GM12873 (cell line): ENCODE results near the gene ZNF304.
A peak's percentile ranks its signal among the peaks of the same experiment; 100 is the strongest.

ENCODE experiments used
- TF ChIP-seq, protein P1 (sequence below): IDR thresholded peaks from 2 replicates; pipeline ENCODE4 v1.5.1; 2012; ENCODE audit warnings: low read depth, mild to moderate bottlenecking, moderate library complexity, low read length, control low read depth; ENCODE audit not compliant: insufficient read depth; ENCODE audit errors: missing control alignments

Gene ZNF304

DNA sequence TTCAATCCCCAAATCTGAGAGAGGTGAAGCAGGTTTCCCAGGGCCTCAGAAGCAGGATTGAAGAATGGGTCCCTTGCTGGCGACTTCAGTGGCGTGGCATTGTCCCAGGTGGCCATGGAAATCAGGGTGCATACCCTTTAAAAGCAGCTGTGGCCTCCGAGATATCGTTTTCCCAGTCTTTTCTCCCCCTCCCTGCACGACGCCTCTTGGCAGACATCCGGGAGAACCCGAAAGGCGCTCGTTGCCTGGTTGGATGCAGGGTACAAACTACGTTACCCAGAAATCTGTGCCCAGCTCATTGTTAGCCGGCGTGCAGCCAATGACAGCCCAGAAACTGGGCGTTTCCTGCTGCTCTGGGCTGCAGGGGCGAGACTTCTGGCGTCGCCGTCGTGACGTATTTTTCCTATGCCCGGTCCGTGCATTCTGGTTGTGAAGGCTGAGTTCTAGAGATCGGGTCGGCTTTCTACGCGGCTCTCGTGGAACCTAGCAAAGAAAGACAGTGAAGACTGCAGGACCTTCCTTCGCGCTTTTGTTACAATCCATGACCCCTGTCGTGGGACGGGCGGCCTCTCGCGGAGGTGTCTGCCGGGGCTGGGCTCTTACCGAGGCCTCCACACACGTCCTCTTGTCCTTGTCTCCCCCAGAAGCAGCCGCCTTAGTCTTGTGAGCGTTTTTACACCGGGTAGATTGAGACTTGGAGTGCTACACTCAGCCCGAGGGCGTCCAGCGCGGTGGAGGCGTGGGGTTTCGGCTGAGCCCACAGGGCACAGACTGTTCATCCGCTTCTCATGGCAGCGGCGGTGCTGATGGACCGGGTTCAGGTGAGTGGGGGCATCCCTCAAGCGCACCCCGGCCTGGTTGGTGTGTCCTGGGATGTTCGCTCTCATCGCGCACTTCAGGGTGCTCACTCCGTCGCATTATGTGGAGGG, at the start of gene ZNF304:
TSS of gene ZNF304 (plus strand) at position 395 of the 929 bp plus-strand sequence. CDS start at position 789, 394 bp downstream.
- TF ChIP-seq, protein P1, sequence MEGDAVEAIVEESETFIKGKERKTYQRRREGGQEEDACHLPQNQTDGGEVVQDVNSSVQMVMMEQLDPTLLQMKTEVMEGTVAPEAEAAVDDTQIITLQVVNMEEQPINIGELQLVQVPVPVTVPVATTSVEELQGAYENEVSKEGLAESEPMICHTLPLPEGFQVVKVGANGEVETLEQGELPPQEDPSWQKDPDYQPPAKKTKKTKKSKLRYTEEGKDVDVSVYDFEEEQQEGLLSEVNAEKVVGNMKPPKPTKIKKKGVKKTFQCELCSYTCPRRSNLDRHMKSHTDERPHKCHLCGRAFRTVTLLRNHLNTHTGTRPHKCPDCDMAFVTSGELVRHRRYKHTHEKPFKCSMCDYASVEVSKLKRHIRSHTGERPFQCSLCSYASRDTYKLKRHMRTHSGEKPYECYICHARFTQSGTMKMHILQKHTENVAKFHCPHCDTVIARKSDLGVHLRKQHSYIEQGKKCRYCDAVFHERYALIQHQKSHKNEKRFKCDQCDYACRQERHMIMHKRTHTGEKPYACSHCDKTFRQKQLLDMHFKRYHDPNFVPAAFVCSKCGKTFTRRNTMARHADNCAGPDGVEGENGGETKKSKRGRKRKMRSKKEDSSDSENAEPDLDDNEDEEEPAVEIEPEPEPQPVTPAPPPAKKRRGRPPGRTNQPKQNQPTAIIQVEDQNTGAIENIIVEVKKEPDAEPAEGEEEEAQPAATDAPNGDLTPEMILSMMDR, result no peak

DNA sequence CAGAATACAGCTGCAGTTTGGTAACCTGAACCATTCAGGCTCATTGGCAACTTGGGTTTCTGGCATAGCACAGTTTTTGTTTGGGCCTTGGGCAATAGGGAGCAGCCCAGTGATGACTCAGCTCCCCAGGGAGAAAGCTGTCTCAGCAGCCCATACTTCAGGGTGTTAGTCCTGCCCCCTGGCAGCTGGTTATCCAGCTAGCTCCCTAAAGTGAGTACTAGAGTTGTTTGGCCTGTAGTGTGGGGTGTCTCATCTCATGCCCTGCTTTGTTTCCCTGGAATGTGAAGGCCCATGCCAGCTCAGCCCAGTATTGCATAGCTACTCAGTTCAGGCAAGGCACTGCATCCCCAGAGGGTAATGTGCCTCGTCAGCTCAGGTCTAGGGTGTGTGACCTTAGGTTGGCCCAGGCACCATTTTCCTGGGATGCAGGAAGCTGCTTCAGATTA, 49.0 kb upstream of the ZNF304 start:
- TF ChIP-seq, protein P1, result no peak

DNA sequence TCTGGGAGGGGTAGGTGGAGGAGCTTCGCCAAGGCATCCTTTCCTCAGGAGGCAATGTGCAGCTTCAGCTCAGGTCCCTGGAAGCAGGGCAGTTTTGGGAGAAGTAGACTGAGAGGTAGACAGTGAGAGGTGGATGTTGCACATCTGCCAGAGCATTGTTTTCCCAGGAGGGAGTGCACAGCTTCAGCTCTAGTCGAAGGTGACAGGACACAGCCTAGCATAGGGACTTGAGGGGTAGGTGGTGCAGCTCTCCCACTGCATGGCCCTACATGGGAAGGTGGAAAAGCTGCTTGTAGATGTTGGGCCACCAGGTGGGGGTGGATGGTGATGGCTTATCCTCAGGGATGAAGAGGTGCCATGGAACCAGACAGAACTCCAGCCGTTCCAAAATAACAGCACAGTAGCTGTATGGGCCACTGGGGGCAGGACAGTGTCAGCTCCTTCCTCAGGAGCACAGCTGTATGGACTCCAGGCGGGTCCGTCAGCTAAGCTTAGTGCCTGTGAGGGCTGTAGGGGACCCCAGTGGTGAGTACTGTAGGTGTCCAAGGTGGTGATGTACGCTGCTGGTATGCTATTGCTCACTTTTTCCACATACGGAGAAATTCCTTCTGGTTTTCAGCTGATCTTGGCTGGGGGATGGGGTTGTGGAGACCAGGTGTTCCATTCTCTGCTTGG, 48.2 kb upstream of the ZNF304 start:
- TF ChIP-seq, protein P1, result peak; percentile 19

DNA sequence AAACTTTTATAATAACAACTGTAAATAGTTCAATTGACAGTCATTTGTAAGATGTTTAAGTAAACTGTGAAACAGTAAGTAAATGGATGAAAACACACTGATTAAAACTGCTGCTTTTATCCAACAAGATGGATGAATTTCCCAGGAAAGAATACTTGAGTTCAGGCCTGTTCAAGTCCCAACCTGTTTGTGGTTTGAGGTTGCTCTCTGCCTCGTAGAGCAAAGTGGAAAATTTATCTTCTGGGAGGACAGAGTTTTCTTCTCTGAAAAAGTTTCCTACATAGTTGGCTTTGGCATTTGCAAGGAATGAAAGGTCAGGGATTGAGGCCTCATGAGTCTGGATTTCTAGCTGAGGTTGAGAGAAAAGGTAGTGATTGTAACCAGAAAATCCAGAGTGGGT, 46.0 kb upstream of the ZNF304 start:
- TF ChIP-seq, protein P1, result no peak

DNA sequence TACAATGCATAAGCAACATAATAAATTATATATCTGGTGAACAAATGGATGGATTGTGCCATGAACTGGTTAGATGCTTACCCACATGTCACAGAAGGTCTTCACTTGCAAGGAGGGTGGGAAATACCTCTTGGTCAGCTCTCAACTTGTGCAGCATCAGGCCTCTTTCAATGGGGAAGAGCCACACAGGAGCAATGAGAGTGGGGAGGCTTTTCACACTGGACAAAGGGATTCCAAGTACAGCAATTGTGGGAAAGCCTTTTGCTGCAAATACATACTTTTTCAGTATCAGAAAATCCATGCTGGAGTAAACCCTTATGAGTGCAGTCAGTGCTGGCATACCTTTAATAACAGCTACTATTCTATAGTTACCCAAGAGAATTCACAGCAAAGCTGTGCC, 42.6 kb upstream of the ZNF304 start:
- TF ChIP-seq, protein P1, result no peak

DNA sequence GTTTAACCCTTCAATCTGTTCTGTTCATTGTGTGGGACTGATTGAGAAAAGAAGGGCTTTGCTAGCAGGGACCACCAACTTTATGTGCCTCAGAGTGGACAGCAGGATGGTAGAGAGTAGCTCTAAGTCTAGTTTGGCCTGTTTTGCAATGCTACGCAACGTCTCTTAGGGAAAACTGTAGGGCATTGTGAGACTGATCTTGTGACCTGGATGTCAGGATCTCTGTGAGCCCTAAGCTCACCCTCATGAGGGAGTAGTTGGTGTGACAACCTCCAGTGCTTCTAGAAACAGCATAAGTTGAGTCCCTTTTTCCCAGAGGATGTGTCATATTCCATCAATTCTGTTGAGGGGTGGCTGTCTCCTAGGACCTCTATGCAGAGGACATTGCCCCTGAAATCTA, 40.3 kb upstream of the ZNF304 start:
- TF ChIP-seq, protein P1, result no peak

DNA sequence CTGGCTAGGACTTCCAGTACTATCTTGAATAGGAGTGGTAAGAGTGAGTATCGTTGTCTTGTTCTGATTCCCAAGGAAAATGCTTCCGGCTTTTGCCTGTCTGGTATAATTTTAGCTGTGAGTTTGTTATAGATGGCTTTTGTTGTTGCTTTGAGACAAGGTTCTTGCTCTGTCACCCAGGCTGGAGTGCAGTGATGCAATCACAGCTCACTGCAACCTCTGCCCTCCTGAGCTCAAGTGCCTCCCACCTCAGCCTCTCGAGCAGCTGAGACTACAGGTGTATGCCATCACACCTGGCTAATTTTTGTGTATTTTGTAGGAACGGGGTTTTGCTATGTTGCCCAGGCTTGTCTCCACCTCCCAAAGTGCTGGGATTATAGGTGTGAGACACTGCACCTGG, 36.9 kb upstream of the ZNF304 start:
- TF ChIP-seq, protein P1, result no peak
